ENCODE measurements around the gene BTNL2.

BTNL2 gene

DNA sequence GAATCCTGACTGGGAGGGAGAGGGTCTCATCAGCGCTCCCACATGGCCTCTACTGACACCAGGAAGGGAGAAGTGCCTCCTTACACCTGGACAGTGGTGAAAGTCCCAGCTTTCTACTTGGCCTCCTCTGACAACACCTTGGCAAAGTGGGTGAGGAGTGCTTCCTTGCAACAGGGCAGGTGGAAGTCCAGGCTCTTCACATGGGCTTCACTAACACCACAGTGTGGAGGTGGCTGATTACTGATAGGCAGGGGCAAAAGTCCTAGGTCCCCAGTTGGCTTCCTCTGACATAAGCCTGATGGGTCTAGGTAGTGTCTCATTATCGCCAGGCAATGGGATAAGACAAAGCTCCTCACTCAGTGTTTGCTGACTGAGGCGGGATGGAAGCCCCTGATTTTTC is 23.2 kb upstream of the BTNL2 start:
- TF ChIP-seq POLR2AphosphoS5 (IDR thresholded peaks at IDR 0.05; ENCODE audit: low read depth) (no peak), SPI1 (IDR thresholded peaks at IDR 0.05; ENCODE audit: borderline replicate concordance, low read depth) (no peak), GABPA (IDR thresholded peaks at IDR 0.05; ENCODE audit: low read depth) (no peak)
- TF ChIP-seq, protein P1, sequence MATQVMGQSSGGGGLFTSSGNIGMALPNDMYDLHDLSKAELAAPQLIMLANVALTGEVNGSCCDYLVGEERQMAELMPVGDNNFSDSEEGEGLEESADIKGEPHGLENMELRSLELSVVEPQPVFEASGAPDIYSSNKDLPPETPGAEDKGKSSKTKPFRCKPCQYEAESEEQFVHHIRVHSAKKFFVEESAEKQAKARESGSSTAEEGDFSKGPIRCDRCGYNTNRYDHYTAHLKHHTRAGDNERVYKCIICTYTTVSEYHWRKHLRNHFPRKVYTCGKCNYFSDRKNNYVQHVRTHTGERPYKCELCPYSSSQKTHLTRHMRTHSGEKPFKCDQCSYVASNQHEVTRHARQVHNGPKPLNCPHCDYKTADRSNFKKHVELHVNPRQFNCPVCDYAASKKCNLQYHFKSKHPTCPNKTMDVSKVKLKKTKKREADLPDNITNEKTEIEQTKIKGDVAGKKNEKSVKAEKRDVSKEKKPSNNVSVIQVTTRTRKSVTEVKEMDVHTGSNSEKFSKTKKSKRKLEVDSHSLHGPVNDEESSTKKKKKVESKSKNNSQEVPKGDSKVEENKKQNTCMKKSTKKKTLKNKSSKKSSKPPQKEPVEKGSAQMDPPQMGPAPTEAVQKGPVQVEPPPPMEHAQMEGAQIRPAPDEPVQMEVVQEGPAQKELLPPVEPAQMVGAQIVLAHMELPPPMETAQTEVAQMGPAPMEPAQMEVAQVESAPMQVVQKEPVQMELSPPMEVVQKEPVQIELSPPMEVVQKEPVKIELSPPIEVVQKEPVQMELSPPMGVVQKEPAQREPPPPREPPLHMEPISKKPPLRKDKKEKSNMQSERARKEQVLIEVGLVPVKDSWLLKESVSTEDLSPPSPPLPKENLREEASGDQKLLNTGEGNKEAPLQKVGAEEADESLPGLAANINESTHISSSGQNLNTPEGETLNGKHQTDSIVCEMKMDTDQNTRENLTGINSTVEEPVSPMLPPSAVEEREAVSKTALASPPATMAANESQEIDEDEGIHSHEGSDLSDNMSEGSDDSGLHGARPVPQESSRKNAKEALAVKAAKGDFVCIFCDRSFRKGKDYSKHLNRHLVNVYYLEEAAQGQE (IDR thresholded peaks at IDR 0.05; ENCODE audit: insufficient replicate concordance, low read depth), result no peak
- TF ChIP-seq, protein P2, sequence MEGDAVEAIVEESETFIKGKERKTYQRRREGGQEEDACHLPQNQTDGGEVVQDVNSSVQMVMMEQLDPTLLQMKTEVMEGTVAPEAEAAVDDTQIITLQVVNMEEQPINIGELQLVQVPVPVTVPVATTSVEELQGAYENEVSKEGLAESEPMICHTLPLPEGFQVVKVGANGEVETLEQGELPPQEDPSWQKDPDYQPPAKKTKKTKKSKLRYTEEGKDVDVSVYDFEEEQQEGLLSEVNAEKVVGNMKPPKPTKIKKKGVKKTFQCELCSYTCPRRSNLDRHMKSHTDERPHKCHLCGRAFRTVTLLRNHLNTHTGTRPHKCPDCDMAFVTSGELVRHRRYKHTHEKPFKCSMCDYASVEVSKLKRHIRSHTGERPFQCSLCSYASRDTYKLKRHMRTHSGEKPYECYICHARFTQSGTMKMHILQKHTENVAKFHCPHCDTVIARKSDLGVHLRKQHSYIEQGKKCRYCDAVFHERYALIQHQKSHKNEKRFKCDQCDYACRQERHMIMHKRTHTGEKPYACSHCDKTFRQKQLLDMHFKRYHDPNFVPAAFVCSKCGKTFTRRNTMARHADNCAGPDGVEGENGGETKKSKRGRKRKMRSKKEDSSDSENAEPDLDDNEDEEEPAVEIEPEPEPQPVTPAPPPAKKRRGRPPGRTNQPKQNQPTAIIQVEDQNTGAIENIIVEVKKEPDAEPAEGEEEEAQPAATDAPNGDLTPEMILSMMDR (IDR thresholded peaks at IDR 0.05; ENCODE audit: insufficient read depth, low read length), result no peak

DNA sequence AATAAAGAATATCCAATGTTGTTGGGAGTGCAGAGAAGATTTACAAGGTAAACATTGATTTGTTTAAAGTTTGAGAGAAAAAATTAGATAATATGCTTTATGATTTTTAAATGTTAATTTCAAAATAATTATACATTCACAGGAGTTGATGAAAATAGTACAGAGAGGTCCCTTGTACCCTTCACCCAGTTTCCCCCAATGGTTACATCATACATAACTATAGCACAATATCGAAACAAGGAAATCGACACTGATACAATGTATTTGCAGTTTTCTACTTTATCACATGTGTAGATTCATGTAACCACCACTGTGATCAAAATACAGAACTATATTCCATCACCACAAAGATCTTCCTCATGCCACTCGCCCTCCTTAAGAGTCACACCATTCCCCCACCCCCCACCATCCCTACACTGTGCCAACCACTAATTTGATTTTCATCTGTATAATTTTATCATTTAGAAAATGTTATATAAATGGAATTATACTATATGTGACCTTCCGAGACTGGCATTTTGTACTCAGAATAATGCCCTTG is 21.0 kb upstream of the BTNL2 start:
- Histone ChIP-seq H3K27me3 (ENCODE audit: insufficient read depth, poor library complexity, severe bottlenecking) (peaks cover 3% of the 10 kb centered on the region), H3K4me3 (replicated peaks; ENCODE audit: insufficient read depth, low read length) (no peak overlapping the region), H3K27ac (replicated peaks) (no peak overlapping the region)
- TF ChIP-seq GABPA (IDR thresholded peaks at IDR 0.05; ENCODE audit: low read depth) (no peak), SPI1 (IDR thresholded peaks at IDR 0.05; ENCODE audit: borderline replicate concordance, low read depth) (no peak), POLR2AphosphoS5 (IDR thresholded peaks at IDR 0.05; ENCODE audit: low read depth) (no peak)
- TF ChIP-seq, protein P2 (IDR thresholded peaks at IDR 0.05; ENCODE audit: insufficient read depth, low read length), result no peak
- TF ChIP-seq, protein P1 (IDR thresholded peaks at IDR 0.05; ENCODE audit: insufficient replicate concordance, low read depth), result no peak
- DNase-seq (ENCODE audit: low read depth in 1 of 2, low spot score in 1 of 2), result no peak

More for the DNA sequence above, 23.2 kb upstream of the BTNL2 start:
- Histone ChIP-seq H3K4me3 (replicated peaks; ENCODE audit: insufficient read depth, low read length) (no peak overlapping the region), H3K27ac (replicated peaks) (no peak overlapping the region), H3K27me3 (ENCODE audit: insufficient read depth, poor library complexity, severe bottlenecking) (peaks cover 3% of the 10 kb centered on the region)
- no peak for DNase-seq (ENCODE audit: low read depth in 1 of 2, low spot score in 1 of 2)

DNA sequence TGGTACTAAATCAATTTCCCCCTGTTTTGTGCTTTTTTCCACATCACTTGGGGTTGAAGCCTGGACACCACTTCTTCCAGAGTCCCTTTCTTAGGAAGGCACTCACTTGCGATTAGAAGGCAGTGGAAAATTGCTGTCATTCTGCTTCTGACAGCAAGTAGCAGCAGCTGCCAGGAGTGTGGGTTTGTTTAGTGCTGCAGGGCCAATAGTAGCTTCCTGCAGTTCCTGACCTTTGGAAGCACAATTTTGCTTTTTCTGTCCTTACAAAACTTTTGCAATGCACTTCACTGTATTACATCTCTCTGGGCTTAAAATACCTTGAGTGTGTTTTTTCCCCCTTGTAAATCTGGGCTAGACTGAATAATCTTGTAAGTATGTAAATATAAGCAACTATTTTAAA is 20.2 kb upstream of the BTNL2 start:
- TF ChIP-seq, protein P2 (IDR thresholded peaks at IDR 0.05; ENCODE audit: insufficient read depth, low read length), result no peak
- TF ChIP-seq POLR2AphosphoS5 (IDR thresholded peaks at IDR 0.05; ENCODE audit: low read depth) (no peak), GABPA (IDR thresholded peaks at IDR 0.05; ENCODE audit: low read depth) (no peak)
- Histone ChIP-seq H3K27ac (replicated peaks) (no peak overlapping the region), H3K27me3 (ENCODE audit: insufficient read depth, poor library complexity, severe bottlenecking) (peaks cover 3% of the 10 kb centered on the region), H3K4me3 (replicated peaks; ENCODE audit: insufficient read depth, low read length) (no peak overlapping the region)
- DNase-seq (ENCODE audit: low read depth in 1 of 2, low spot score in 1 of 2), result no peak

DNA sequence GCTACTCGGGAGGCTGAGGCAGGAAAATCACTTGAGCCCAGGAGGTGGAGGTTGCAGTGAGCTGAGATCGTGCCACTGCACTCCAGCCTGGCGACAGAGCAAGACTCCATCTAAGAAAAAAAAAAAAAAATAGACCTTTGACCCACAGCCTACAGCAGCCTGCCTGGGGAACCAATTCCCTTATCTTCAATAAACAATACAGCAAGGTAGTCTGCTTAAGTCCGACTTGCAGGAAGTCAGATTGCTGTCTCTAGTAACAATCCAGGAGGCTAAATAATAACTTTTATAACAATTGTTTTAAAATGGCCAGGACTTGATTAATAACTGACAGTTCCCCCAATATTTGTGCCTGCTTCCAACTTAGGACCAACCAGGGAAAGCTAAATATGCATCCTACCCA is 19.4 kb upstream of the BTNL2 start:
- peaks cover 6% of the 10 kb centered on the region for H3K27me3 ChIP-seq (ENCODE audit: insufficient read depth, poor library complexity, severe bottlenecking)

More for the DNA sequence above, 19.4 kb upstream of the BTNL2 start:
- H3K4me3 ChIP-seq (replicated peaks; ENCODE audit: insufficient read depth, low read length), result no peak overlapping the region
- no peak for DNase-seq (ENCODE audit: low read depth in 1 of 2, low spot score in 1 of 2)
- TF ChIP-seq, protein P2 (IDR thresholded peaks at IDR 0.05; ENCODE audit: insufficient read depth, low read length), result no peak
- TF ChIP-seq POLR2AphosphoS5 (IDR thresholded peaks at IDR 0.05; ENCODE audit: low read depth) (no peak), SPI1 (IDR thresholded peaks at IDR 0.05; ENCODE audit: borderline replicate concordance, low read depth) (no peak), GABPA (IDR thresholded peaks at IDR 0.05; ENCODE audit: low read depth) (no peak)
- TF ChIP-seq, protein P1 (IDR thresholded peaks at IDR 0.05; ENCODE audit: insufficient replicate concordance, low read depth), result no peak
- no peak overlapping the region for H3K27ac ChIP-seq (replicated peaks)
